GM12801 (cell line): ENCODE results near the gene SYNE2.

Experiments used
- CTCF ChIP-seq: IDR thresholded peaks from one replicate; pipeline ENCODE4 v1.5.1; 2011; ENCODE audit warnings: control low read depth; ENCODE audit not compliant: insufficient read length; ENCODE audit errors: extremely low read depth

Gene SYNE2

GRCh38 chr14:63956326-63956725 is 103.5 kb downstream of the SYNE2 start:
- no peak for TF ChIP-seq CTCF

- no peak for TF ChIP-seq CTCF
These were observed 108.2 kb downstream of the SYNE2 start for GRCh38 chr14:63960926-63961567.

DNA sequence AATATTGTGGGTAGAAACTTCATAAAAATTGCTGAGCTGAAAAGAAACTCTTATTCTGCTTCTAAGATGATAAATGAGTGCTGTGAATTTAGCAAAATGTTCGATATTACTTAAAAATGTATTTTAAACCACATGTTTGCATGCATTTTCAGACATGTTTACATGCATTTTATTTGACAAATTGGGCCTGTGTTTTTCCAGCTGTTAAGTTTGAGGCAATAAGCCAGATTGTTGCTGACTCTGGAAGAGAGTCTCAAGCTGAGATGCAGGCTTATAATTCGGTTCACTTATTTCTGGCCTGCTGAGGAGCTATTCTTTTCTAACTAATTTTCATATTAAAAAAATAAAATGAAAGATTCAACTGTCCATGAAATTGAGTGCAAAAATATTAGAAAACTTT is 110.1 kb downstream of the SYNE2 start:
- TF ChIP-seq CTCF, result no peak

GRCh38 chr14:63963439-63963838 is 110.6 kb downstream of the SYNE2 start:
- no peak for TF ChIP-seq CTCF

GRCh38 chr14:63964113-63964512 is 111.3 kb downstream of the SYNE2 start:
- no peak for TF ChIP-seq CTCF

- TF ChIP-seq CTCF, result no peak
These were observed 113.6 kb downstream of the SYNE2 start for GRCh38 chr14:63966407-63966806.

DNA sequence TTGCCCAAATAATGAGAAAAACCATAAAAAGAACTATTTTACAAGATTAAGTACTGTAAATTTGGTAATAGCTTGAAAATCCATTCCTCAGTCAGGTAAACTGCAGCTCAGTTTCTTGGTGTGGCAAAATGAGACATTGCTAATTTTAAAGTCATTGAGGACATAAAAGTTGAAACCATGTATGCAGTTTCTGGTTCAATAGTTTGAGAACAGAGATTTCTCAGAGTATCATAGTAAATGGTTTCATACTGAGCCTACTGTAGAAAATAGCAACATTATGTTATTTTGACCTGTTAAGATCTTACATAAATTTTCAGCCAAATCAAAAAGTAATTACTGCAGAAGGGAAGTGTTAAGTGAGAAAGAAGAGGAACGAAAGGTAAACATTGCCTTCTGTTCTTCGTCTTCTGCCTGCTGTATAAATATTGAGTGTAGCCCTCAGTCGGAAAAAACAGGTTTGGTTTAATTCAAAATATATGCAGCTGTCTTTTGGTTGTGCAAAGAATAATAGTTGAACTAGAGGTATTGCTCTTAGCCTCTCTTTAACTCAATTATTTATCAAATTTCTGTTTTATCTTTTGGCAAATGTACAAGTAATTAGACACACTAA is 119.6 kb downstream of the SYNE2 start:
- no peak for TF ChIP-seq CTCF
